ENCODE results near the gene RNF130. TPM values are rescaled to one million over a fixed set of nuclear protein-coding genes. Genes with fewer than 3 reads are reported as not detected.

RNF130 gene
- total RNA-seq, 1 donor from 2014 or later, result 183 TPM

DNA sequence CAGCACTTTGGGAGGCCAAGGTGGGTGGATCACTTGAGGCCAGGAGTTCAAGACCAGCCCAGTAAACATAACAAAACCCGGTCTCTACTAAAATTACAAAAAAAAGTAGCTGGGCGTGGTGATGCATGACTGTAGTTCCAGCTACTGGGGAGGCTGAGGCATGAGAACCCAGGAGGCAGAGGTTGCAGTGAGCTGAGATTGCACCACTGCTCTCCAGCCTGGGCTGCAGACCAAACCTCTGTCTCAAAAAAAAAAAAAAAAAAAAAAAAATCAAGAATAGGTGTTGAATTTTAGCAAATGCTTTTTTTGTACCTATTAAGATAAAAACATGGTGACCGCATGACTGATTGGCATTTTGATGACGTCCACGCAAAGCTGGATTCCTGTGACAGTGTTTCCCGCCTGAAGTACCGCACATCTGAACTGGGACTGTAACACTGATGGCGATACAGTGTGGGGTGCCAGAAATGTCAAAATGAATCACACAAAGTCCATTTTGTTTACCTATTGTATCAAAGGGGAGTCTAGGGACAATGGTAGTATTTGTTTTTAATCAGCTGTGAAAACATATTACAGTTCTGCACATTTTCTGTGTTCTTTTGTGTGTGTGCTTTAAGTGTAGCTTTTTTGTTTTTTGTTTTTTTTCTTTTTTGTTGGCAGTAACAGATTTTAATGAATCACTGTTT is 140.6 kb downstream of the RNF130 start:
- Histone ChIP-seq H3K27me3 (no peaks in the 10 kb centered on the region), H3K79me2 (ENCODE audit: low read depth) (no peaks in the 10 kb centered on the region), H2AFZ (replicated peaks) (no peak overlapping the region), H3K4me2 (no peak overlapping the region), H3K9ac (no peak overlapping the region), H3K4me1 (no peaks in the 10 kb centered on the region), H3K4me3 (no peak overlapping the region), H4K20me1 (ENCODE audit: low read depth) (no peaks in the 10 kb centered on the region), H3K27ac (no peak overlapping the region), H3K9me3 (ENCODE audit: low read depth) (peaks cover 3% of the 10 kb centered on the region), H3K36me3 (no peaks in the 10 kb centered on the region), H3F3A (ENCODE audit: low read depth) (no peaks in the 10 kb centered on the region)
- H3K4me1 Mint-ChIP-seq, result no peaks in the 10 kb centered on the region
- DNase-seq (ENCODE audit: low spot score), result no peak
- no peak overlapping the region for H3K4me3 Mint-ChIP-seq
- no peak overlapping the region for H3K27ac Mint-ChIP-seq
- peaks cover 22% of the 10 kb centered on the region for H3K36me3 Mint-ChIP-seq
- H3K27me3 Mint-ChIP-seq (ENCODE audit: insufficient read depth, low read depth), result peaks cover 2% of the 10 kb centered on the region
- H3K9me3 Mint-ChIP-seq, result peaks cover 4% of the 10 kb centered on the region
- TF ChIP-seq, protein P1, sequence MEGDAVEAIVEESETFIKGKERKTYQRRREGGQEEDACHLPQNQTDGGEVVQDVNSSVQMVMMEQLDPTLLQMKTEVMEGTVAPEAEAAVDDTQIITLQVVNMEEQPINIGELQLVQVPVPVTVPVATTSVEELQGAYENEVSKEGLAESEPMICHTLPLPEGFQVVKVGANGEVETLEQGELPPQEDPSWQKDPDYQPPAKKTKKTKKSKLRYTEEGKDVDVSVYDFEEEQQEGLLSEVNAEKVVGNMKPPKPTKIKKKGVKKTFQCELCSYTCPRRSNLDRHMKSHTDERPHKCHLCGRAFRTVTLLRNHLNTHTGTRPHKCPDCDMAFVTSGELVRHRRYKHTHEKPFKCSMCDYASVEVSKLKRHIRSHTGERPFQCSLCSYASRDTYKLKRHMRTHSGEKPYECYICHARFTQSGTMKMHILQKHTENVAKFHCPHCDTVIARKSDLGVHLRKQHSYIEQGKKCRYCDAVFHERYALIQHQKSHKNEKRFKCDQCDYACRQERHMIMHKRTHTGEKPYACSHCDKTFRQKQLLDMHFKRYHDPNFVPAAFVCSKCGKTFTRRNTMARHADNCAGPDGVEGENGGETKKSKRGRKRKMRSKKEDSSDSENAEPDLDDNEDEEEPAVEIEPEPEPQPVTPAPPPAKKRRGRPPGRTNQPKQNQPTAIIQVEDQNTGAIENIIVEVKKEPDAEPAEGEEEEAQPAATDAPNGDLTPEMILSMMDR (IDR thresholded peaks at IDR 0.05), result no peak
- TF ChIP-seq EZH2 (IDR thresholded peaks at IDR 0.05) (no peak), EZH2phosphoT487 (IDR thresholded peaks at IDR 0.05) (no peak)

DNA sequence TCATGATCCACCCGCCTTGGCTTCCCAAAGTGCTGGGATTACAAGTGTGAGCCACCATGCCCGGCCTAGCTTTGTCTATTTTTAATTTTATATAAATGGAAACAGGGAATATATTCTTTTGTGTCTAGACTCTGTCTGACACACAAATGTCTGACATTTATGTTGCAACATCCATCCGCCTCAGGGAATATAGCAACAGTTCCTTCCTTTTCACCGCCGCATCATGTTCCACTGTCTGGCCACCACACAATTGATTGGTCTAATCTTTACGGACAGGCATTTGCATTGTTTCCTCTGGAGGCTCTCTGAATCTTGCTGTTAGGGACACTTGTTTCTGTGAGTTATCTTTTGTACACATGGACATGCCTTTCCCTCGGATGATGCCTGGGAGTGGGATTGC is 143.7 kb downstream of the RNF130 start:
- Histone ChIP-seq H3K4me2 (no peak overlapping the region), H3K9ac (no peak overlapping the region), H3K36me3 (no peaks in the 10 kb centered on the region), H2AFZ (replicated peaks) (no peak overlapping the region), H3K27ac (no peak overlapping the region), H3K9me3 (ENCODE audit: low read depth) (peaks cover 3% of the 10 kb centered on the region), H3K4me1 (no peaks in the 10 kb centered on the region), H3K4me3 (no peak overlapping the region), H3F3A (ENCODE audit: low read depth) (no peaks in the 10 kb centered on the region), H4K20me1 (ENCODE audit: low read depth) (no peaks in the 10 kb centered on the region), H3K79me2 (ENCODE audit: low read depth) (no peaks in the 10 kb centered on the region), H3K27me3 (no peaks in the 10 kb centered on the region)
- H3K36me3 Mint-ChIP-seq, result peaks cover 10% of the 10 kb centered on the region
- no peak overlapping the region for H3K4me3 Mint-ChIP-seq
- TF ChIP-seq, protein P1 (IDR thresholded peaks at IDR 0.05), result no peak
- no peak overlapping the region for H3K27ac Mint-ChIP-seq
- no peak for DNase-seq (ENCODE audit: low spot score)
- peaks cover 4% of the 10 kb centered on the region for H3K9me3 Mint-ChIP-seq
- peaks cover 2% of the 10 kb centered on the region for H3K27me3 Mint-ChIP-seq (ENCODE audit: insufficient read depth, low read depth)
- H3K4me1 Mint-ChIP-seq, result no peaks in the 10 kb centered on the region

DNA sequence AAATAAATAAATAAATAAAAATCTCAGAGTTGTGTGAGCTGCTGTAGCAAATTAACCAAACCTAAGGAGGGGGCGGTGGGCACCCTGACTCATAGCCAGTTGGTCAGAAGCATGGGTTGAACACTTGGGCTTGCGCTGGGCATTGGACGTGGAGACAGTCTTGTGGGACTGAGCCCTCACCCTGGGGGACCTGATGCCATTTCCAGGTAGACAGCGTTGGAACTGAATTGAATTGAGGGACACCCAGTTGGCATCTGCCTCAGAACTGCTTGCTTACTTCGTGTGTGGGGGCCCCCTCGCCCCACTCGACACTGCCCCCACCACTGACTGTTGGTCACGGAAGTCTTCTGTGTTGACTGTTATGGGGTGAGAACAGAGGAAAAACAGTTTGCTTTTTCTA is 144.9 kb downstream of the RNF130 start:
- peaks cover 4% of the 10 kb centered on the region for H3K27me3 Mint-ChIP-seq (ENCODE audit: insufficient read depth, low read depth)
- no peak overlapping the region for H3K27ac Mint-ChIP-seq
- TF ChIP-seq, protein P1 (IDR thresholded peaks at IDR 0.05), result no peak
- TF ChIP-seq EZH2phosphoT487 (IDR thresholded peaks at IDR 0.05) (no peak), EZH2 (IDR thresholded peaks at IDR 0.05) (no peak)
- Histone ChIP-seq H3F3A (ENCODE audit: low read depth) (no peaks in the 10 kb centered on the region), H4K20me1 (ENCODE audit: low read depth) (no peaks in the 10 kb centered on the region), H3K9ac (no peak overlapping the region), H3K9me3 (ENCODE audit: low read depth) (peaks cover 3% of the 10 kb centered on the region), H3K4me1 (no peaks in the 10 kb centered on the region), H3K27ac (no peak overlapping the region), H3K4me3 (no peak overlapping the region), H2AFZ (replicated peaks) (no peak overlapping the region), H3K79me2 (ENCODE audit: low read depth) (no peaks in the 10 kb centered on the region), H3K4me2 (no peak overlapping the region), H3K36me3 (no peaks in the 10 kb centered on the region), H3K27me3 (no peaks in the 10 kb centered on the region)
- peaks cover 4% of the 10 kb centered on the region for H3K9me3 Mint-ChIP-seq
- no peaks in the 10 kb centered on the region for H3K4me1 Mint-ChIP-seq
- no peak for DNase-seq (ENCODE audit: low spot score)
- H3K4me3 Mint-ChIP-seq, result no peak overlapping the region
- H3K36me3 Mint-ChIP-seq, result peaks cover 10% of the 10 kb centered on the region
